Uterus (tissue), 2 donors: Measurements from ENCODE around the gene MST1.

Experiments
- CTCF ChIP-seq, 4 experiments: fragments of 200-600 bp in 2 of 4; fragments of 450-650 bp in 2 of 4; sonication (generic) in 2 of 4; IDR thresholded peaks; one replicate each; pipeline ENCODE4 v1.5.1; 2016 to 2019; ENCODE audit warnings: antibody characterized with exemption in 4 of 4, mild to moderate bottlenecking in 2 of 4, moderate library complexity in 1 of 4
- POLR2A ChIP-seq, 2 donors: fragments of 450-650 bp; IDR thresholded peaks; one replicate each; pipeline ENCODE4 v1.6.1; 2016; ENCODE audit warnings: antibody characterized with exemption in 2 of 2, mild to moderate bottlenecking in 1 of 2, moderate library complexity in 1 of 2

- TF ChIP-seq POLR2A (IDR thresholded peaks at IDR 0.05) = no peak
- TF ChIP-seq CTCF (IDR thresholded peaks at IDR 0.05) = no peak
Observed at GRCh38 chr3:49667701-49668413, 21.4 kb downstream of the MST1 start.
